ENCODE measurements around the gene ADAM17. TPM values are rescaled to one million over a fixed set of nuclear protein-coding genes. Genes with fewer than 3 reads are reported as not detected.

ADAM17 gene
- polyA plus RNA-seq, 1 donor (not counting 4 experiments of a cell fraction or from before 2014, with no cell fraction given), result 13.3 TPM

- DNase-seq (ENCODE audit: low read depth, low spot score) (no peak), FAIRE-seq (peak; percentile 84)
- H2AFZ ChIP-seq (ENCODE audit: control insufficient read depth, low read length), result no peak overlapping the region
- peaks cover 20% of the 10 kb centered on the region for H3K4me1 ChIP-seq (ENCODE audit: control insufficient read depth, extremely low read depth, insufficient read depth, low read length)
- no peak overlapping the region for H3K4me3 ChIP-seq (ENCODE audit: control insufficient read depth in 2 of 3, extremely low read depth in 1 of 3, insufficient read depth in 2 of 3, low read depth in 1 of 3, low read length in 3 of 3)
- no peaks in the 10 kb centered on the region for H3K27me3 ChIP-seq (ENCODE audit: control insufficient read depth, extremely low read depth, insufficient read depth, low read length)
- H3K36me3 ChIP-seq (ENCODE audit: control insufficient read depth in 2 of 2, extremely low read depth in 1 of 2, insufficient read depth in 2 of 2, low read length in 2 of 2), result peaks cover 1 to 19% of the 10 kb centered on the region in 2 experiments
- no peak overlapping the region for H3K9ac ChIP-seq (ENCODE audit: control insufficient read depth, extremely low read depth, insufficient read depth, low read length)
- H3K4me2 ChIP-seq (ENCODE audit: control insufficient read depth, extremely low read depth, insufficient read depth, low read depth, low read length), result no peak overlapping the region
- H3K9me3 ChIP-seq (ENCODE audit: control insufficient read depth, low read depth, low read length), result no peaks in the 10 kb centered on the region
- TF ChIP-seq CTCF (optimal IDR thresholded peaks at IDR 0.05 in 1 of 3, IDR thresholded peaks at IDR 0.05 in 1 of 3, conservative IDR thresholded peaks at IDR 0.05 in 1 of 3; ENCODE audit: extremely low read depth in 1 of 3, insufficient read depth in 2 of 3, low read length in 3 of 3) (no peak), EZH2 (IDR thresholded peaks at IDR 0.05; ENCODE audit: low read length) (no peak)
- peaks cover 9% of the 10 kb centered on the region for H4K20me1 ChIP-seq (ENCODE audit: control insufficient read depth, extremely low read depth, insufficient read depth, low read length)
- H3K9me1 ChIP-seq (ENCODE audit: control insufficient read depth, extremely low read depth, insufficient read depth, low read length), result no peaks in the 10 kb centered on the region
- dilution Hi-C loops (cut with MboI; ENCODE audit: extremely low pct_ligation_motif_present, low sequenced_read_pairs), result no loop called here
- peak overlapping the region; percentile 16 for H3K27ac ChIP-seq (ENCODE audit: control insufficient read depth, insufficient read depth, low read length)
- peaks cover 96% of the 10 kb centered on the region for H3K79me2 ChIP-seq (ENCODE audit: control insufficient read depth, insufficient read depth, low read length)
Measured at GRCh38 chr2:9594366-9595054, 38.9 kb upstream of the ADAM17 start.

DNA sequence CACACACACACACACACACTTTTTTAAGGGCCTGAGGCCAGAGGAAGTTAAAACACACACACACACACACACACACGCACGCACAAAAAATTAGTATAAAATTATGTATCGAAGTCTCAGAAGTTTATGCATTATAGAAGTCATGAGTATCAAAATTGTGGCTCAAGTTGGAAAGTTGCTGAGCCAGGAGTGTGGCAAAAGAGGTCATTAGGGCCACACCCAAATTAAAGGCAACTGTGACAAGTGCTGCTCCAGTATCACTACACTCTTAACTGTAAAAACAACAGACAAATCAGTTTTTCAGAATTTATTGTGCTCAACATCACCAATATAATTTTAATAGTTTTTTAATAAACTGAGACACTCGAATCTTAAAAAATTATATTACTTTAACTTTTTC lies 38.3 kb upstream of the ADAM17 start:
- Histone ChIP-seq H3K4me2 (ENCODE audit: control insufficient read depth, extremely low read depth, insufficient read depth, low read depth, low read length) (no peak overlapping the region), H3K9ac (ENCODE audit: control insufficient read depth, extremely low read depth, insufficient read depth, low read length) (no peak overlapping the region), H3K9me3 (ENCODE audit: control insufficient read depth, low read depth, low read length) (no peaks in the 10 kb centered on the region), H3K27ac (ENCODE audit: control insufficient read depth, insufficient read depth, low read length) (peak overlapping the region; percentile 16), H4K20me1 (ENCODE audit: control insufficient read depth, extremely low read depth, insufficient read depth, low read length) (peaks cover 9% of the 10 kb centered on the region), H3K4me1 (ENCODE audit: control insufficient read depth, extremely low read depth, insufficient read depth, low read length) (peaks cover 20% of the 10 kb centered on the region), H3K27me3 (ENCODE audit: control insufficient read depth, extremely low read depth, insufficient read depth, low read length) (no peaks in the 10 kb centered on the region), H3K4me3 (ENCODE audit: control insufficient read depth in 2 of 3, extremely low read depth in 1 of 3, insufficient read depth in 2 of 3, low read depth in 1 of 3, low read length in 3 of 3) (no peak overlapping the region), H3K36me3 (ENCODE audit: control insufficient read depth in 2 of 2, extremely low read depth in 1 of 2, insufficient read depth in 2 of 2, low read length in 2 of 2) (peaks cover 1 to 24% of the 10 kb centered on the region in 2 experiments), H2AFZ (ENCODE audit: control insufficient read depth, low read length) (no peak overlapping the region), H3K79me2 (ENCODE audit: control insufficient read depth, insufficient read depth, low read length) (peaks cover 93% of the 10 kb centered on the region), H3K9me1 (ENCODE audit: control insufficient read depth, extremely low read depth, insufficient read depth, low read length) (no peaks in the 10 kb centered on the region)
- DNase-seq (ENCODE audit: low read depth, low spot score) (no peak), FAIRE-seq (no peak)
- no peak for TF ChIP-seq EZH2 (IDR thresholded peaks at IDR 0.05; ENCODE audit: low read length)
- TF ChIP-seq CTCF (optimal IDR thresholded peaks at IDR 0.05 in 1 of 3, IDR thresholded peaks at IDR 0.05 in 1 of 3, conservative IDR thresholded peaks at IDR 0.05 in 1 of 3; ENCODE audit: extremely low read depth in 1 of 3, insufficient read depth in 2 of 3, low read length in 3 of 3), result no peak
- dilution Hi-C loops (cut with MboI; ENCODE audit: extremely low pct_ligation_motif_present, low sequenced_read_pairs), result no loop called here

Data from keratinocyte (primary cell).